Measurements from ENCODE around the gene SCP2D1. TPM values are rescaled to one million over a fixed set of nuclear protein-coding genes. Genes with fewer than 3 reads are reported as not detected.

SCP2D1 gene
- total RNA-seq, 1 donor from 2014 or later: not detected

Other genes starting within 250 kb of the SCP2D1 start
- 51.9 and 82.3 TPM in 2 replicates for gene SMIM26, start 246.4 kb upstream of the SCP2D1 start, total RNA-seq
- 35.5 and 51.2 TPM in 2 replicates for gene DTD1, start 225.7 kb upstream of the SCP2D1 start, total RNA-seq

All from lung microvascular endothelial cell (primary cell).